HepG2 (cell line): ENCODE measurements around the gene ALK. TPM values are rescaled to one million over a fixed set of nuclear protein-coding genes. Genes with fewer than 3 reads are reported as not detected.

ENCODE experiments used
- ATAC-seq: fragments of 200-7000 bp; cut with Tn5 transposase; 3 replicates; pipeline ENCODE4 v1.9.1; 2020; ENCODE audit warnings: mild to moderate bottlenecking, moderate library complexity
- BruUV-seq: library from RNA; stranded (reverse); fragments of 400-500 nt; replicated peaks from 2 replicates; lab custom pipeline; 2021; lab: Mats Ljungman, UMichigan
- CTCF ChIA-PET: fragments of 300-600 bp; formaldehyde crosslinking; extraction: SDS; loops from one replicate; lab custom pipeline; 2021; ENCODE audit warnings: low total read pairs, inconsistent platforms, low intra/inter-chr PET ratio; lab: Yijun Ruan, JAX
- POLR2A ChIA-PET: fragments of 350-600 bp; sonication (Branson Sonifier 250); formaldehyde crosslinking; loops from one replicate; lab custom pipeline; 2020; ENCODE audit warnings: antibody characterized with exemption, inconsistent platforms; lab: Yijun Ruan, JAX
- DNase-seq: peaks from one replicate; pipeline ENCODE4 v3.0.0-alpha.2; 2015; ENCODE audit warnings: low spot score
- FAIRE-seq: peaks from 3 replicates; lab custom pipeline; 2011; peaks lifted over from hg19 to GRCh38; lab: Jason Lieb, UNC
- H2AFZ ChIP-seq: one replicate; pipeline ENCODE4 v1.6.1; 2011; ENCODE audit warnings: low read length, inconsistent platforms
- H3K27ac ChIP-seq: fragments of 300-600 bp; 3 replicates; pipeline ENCODE4 v1.8.0; 2011; ENCODE audit warnings: mixed run types, mild to moderate bottlenecking, mixed read lengths, low read length, inconsistent platforms; ENCODE audit not compliant: insufficient read depth; ENCODE audit errors: extremely low read length
- H3K27me3 ChIP-seq, 2 experiments: fragments of 200-600 bp in 1 of 2; 2 replicates in 1 of 2; 3 replicates in 1 of 2; pipeline versions ENCODE4 v1.6.0 to v1.8.0; 2011; ENCODE audit warnings: low read length in 2 of 2, mild to moderate bottlenecking in 2 of 2, moderate library complexity in 2 of 2, inconsistent platforms in 1 of 2; ENCODE audit not compliant: insufficient read depth in 2 of 2, control insufficient read depth in 1 of 2
- H3K36me3 ChIP-seq, 2 experiments: fragments of 200-600 bp in 1 of 2; replicated peaks in 1 of 2; 2 replicates in 1 of 2; 3 replicates in 1 of 2; pipeline versions ENCODE4 v1.5.1 to v1.8.0; 2011; ENCODE audit warnings: low read length in 2 of 2, inconsistent platforms in 1 of 2; ENCODE audit not compliant: insufficient read depth in 2 of 2, control insufficient read depth in 1 of 2
- H3K4me1 ChIP-seq: 2 replicates; pipeline ENCODE4 v1.5.1; 2012; ENCODE audit warnings: low read length, inconsistent platforms; ENCODE audit not compliant: insufficient read depth
- H3K4me2 ChIP-seq: 2 replicates; pipeline ENCODE4 v1.6.0; 2011; ENCODE audit warnings: low read depth, low read length, inconsistent platforms
- H3K4me3 ChIP-seq, 3 experiments: fragments of 200-600 bp in 1 of 3; sonication (generic), shearing (Covaris generic) in 1 of 3; replicated peaks in 1 of 3; 2 replicates each; pipeline ENCODE4 v1.5.1; 2011 to 2016; ENCODE audit warnings: low read length in 3 of 3, inconsistent platforms in 2 of 3, low read depth in 2 of 3, mild to moderate bottlenecking in 2 of 3, control low read depth in 1 of 3, mixed read lengths in 1 of 3; ENCODE audit not compliant: insufficient read depth in 1 of 3
- H3K79me2 ChIP-seq: one replicate; pipeline ENCODE4 v1.6.1; 2011; ENCODE audit warnings: low read length, inconsistent platforms; ENCODE audit not compliant: insufficient read depth
- H3K9ac ChIP-seq: 2 replicates; pipeline ENCODE4 v1.6.0; 2011; ENCODE audit warnings: mild to moderate bottlenecking, low read depth, low read length, inconsistent platforms; ENCODE audit not compliant: insufficient read depth
- H3K9me3 ChIP-seq: 2 replicates; pipeline ENCODE4 v1.5.1; 2012; ENCODE audit warnings: mild to moderate bottlenecking, low read length
- H4K20me1 ChIP-seq: 2 replicates; pipeline ENCODE4 v1.6.0; 2011; ENCODE audit warnings: inconsistent platforms, mild to moderate bottlenecking, low read length, moderate library complexity; ENCODE audit not compliant: insufficient read depth
- BATF2 ChIP-seq: sonication (generic); formaldehyde crosslinking; IDR thresholded peaks from 2 replicates; pipeline ENCODE4 v1.8.0; 2022; ENCODE audit warnings: mild to moderate bottlenecking, missing genetic modification reagents, moderate library complexity
- HCFC1 ChIP-seq: fragments of 150-350 bp; IDR thresholded peaks from 2 replicates; pipeline ENCODE4 v1.6.1; 2014; ENCODE audit warnings: low read depth, low read length
- JDP2 ChIP-seq: sonication (generic); formaldehyde crosslinking; IDR thresholded peaks from 2 replicates; pipeline ENCODE4 v1.8.1; 2022; ENCODE audit warnings: missing genetic modification reagents, borderline replicate concordance
- MIER3 ChIP-seq: IDR thresholded peaks from 2 replicates; pipeline ENCODE4 v1.6.1; 2016; ENCODE audit warnings: missing compliant biosample characterization, borderline replicate concordance
- MNT ChIP-seq: fragments of 450-650 bp; IDR thresholded peaks from 2 replicates; pipeline ENCODE4 v1.6.1; 2016
- NFRKB ChIP-seq: fragments of 450-650 bp; IDR thresholded peaks from 2 replicates; pipeline ENCODE4 v1.6.1; 2017
- SMYD3 ChIP-seq: sonication (generic); formaldehyde crosslinking; IDR thresholded peaks from 2 replicates; pipeline ENCODE4 v1.8.1; 2023; ENCODE audit warnings: mild to moderate bottlenecking, missing genetic modification reagents
- TFDP1 ChIP-seq: IDR thresholded peaks from 2 replicates; pipeline ENCODE4 v1.6.1; 2016; ENCODE audit warnings: missing compliant biosample characterization, missing genetic modification reagents, borderline replicate concordance
- TIGD3 ChIP-seq: sonication (generic); formaldehyde crosslinking; IDR thresholded peaks from 2 replicates; pipeline ENCODE4 v1.5.1; 2020; ENCODE audit warnings: mild to moderate bottlenecking, missing genetic modification reagents, borderline replicate concordance
- ZNF282 ChIP-seq: fragments of 450-650 bp; IDR thresholded peaks from 2 replicates; pipeline ENCODE4 v1.6.1; 2018; ENCODE audit not compliant: partially characterized antibody
- ZNF362 ChIP-seq: sonication (generic); formaldehyde crosslinking; IDR thresholded peaks from 2 replicates; pipeline ENCODE4 v1.4.0; 2020; ENCODE audit warnings: missing genetic modification reagents, mild to moderate bottlenecking, borderline replicate concordance
- ZNF639 ChIP-seq: conservative IDR thresholded peaks from 2 replicates; pipeline ENCODE4 v1.6.1; 2018; ENCODE audit warnings: missing genetic modification reagents
- WGBS: methylation state at CpG from one replicate; pipeline ENCODE4 v1.1.6; 2017; ENCODE audit warnings: low lambda C conversion rate; 5-methylcytosine and 5-hydroxymethylcytosine counted together
- in situ Hi-C: cut with HindIII; loops from 2 replicates; pipeline ENCODE4 v1.10.0; 2017; ENCODE audit warnings: low pct_unique_long_range_greater_than_20kb; ENCODE audit not compliant: extremely low pct_ligation_motif_present
- intact Hi-C: fragments of 100-400 bp; cut with micrococcal nuclease; formaldehyde crosslinking; loops from one replicate; pipeline ENCODE4 v1.10.0; 2022; ENCODE audit not compliant: unreplicated experiment
- polyA plus RNA-seq, 8 experiments: library from polyadenylated mRNA; depleted of rRNA in 3 of 8; stranded (reverse) in 7 of 8; unstranded in 1 of 8; fragments of >200 nt; fragmentation: Illumina TruSeq in 4 of 8; extraction: Trizol in 4 of 8; gene quantifications; 2 replicates each; pipeline versions ENCODE4 v1.2.1 to v1.2.3, GENCODE V29; 2011 to 2016; ENCODE audit warnings: low read depth in 4 of 8, missing spikeins in 1 of 8, mixed read lengths in 1 of 8; ENCODE audit not compliant: insufficient read depth in 1 of 8
- total RNA-seq, 5 experiments: library from RNA; depleted of rRNA; stranded (reverse); fragments of >200 nt; fragmentation: Illumina TruSeq; extraction: Trizol; gene quantifications; 2 replicates each; pipeline ENCODE4 v1.2.3, GENCODE V29; 2016; ENCODE audit warnings: low read depth in 1 of 5

ALK gene
- total and polyA plus RNA-seq, 2 of the 13 experiments (the other 11 are each of a cell fraction or from before 2014, with no cell fraction given): not detected

GRCh38 chr2:29259221-29259620 lies 662.2 kb downstream of the ALK start:
- Histone ChIP-seq H3K36me3 (no peaks in the 10 kb centered on the region), H3K9ac (no peak overlapping the region), H2AFZ (no peak overlapping the region), H3K4me3 (no peak overlapping the region), H3K9me3 (no peaks in the 10 kb centered on the region), H3K27ac (no peak overlapping the region), H3K4me1 (no peaks in the 10 kb centered on the region), H3K27me3 (peaks cover 1 to 17% of the 10 kb centered on the region in 2 experiments; a peak in 3 of 5 replicates), H3K4me2 (no peak overlapping the region), H3K79me2 (no peaks in the 10 kb centered on the region), H4K20me1 (no peaks in the 10 kb centered on the region)
- in situ Hi-C loops: no loop called here
- TF ChIP-seq MNT (no peak), SMYD3 (CRISPR knock-in tag) (no peak), MIER3 (CRISPR knock-in tag) (no peak), ZNF282 (no peak), JDP2 (CRISPR knock-in tag) (no peak), BATF2 (CRISPR knock-in tag) (no peak)
- no peak for FAIRE-seq
- ATAC-seq: no peak
- POLR2A ChIA-PET: no interaction called here
- intact Hi-C loops: no loop called here
- CTCF ChIA-PET: no interaction called here
- WGBS: 12% methylated on average over 4 of the region's 4 CpGs
- no TSS peak for BruUV-seq
- no peak for DNase-seq

- whole genome bisulfite sequencing: 0% methylated on average over 2 of the region's 2 CpGs
- H3K9me3 ChIP-seq: no peaks in the 10 kb centered on the region
- intact Hi-C loops: no loop called here
- no peak overlapping the region for H3K9ac ChIP-seq
- H3K4me3 ChIP-seq: no peak overlapping the region
- H2AFZ ChIP-seq: no peak overlapping the region
- DNase-seq (no peak), FAIRE-seq (no peak), ATAC-seq (no peak)
- H4K20me1 ChIP-seq: no peaks in the 10 kb centered on the region; the same call in 1 of the 2 replicates
- peaks cover 0 to 1% of the 10 kb centered on the region in 2 experiments; a peak in 1 of 5 replicates for H3K27me3 ChIP-seq
- no peaks in the 10 kb centered on the region for H3K79me2 ChIP-seq
- no peak overlapping the region for H3K27ac ChIP-seq
- BruUV-seq: no TSS peak
- no peaks in the 10 kb centered on the region for H3K36me3 ChIP-seq
- POLR2A ChIA-PET: no interaction called here
- H3K4me2 ChIP-seq: no peak overlapping the region
- in situ Hi-C loops: no loop called here
- no peaks in the 10 kb centered on the region for H3K4me1 ChIP-seq
- CTCF ChIA-PET: no interaction called here
- TF ChIP-seq ZNF639 (CRISPR knock-in tag) (no peak), HCFC1 (no peak), NFRKB (no peak), ZNF362 (CRISPR knock-in tag) (no peak), TFDP1 (CRISPR knock-in tag) (no peak), TIGD3 (CRISPR knock-in tag) (no peak)
Measured at GRCh38 chr2:29255004-29255403, 666.4 kb downstream of the ALK start.
